Ishikawa (cell line): ENCODE measurements around the gene RAB22A.

Experiments used
- CEBPB ChIP-seq: IDR thresholded peaks from 2 replicates; pipeline ENCODE4 v1.6.1; 2012
- EGR1 ChIP-seq: IDR thresholded peaks from 2 replicates; pipeline ENCODE4 v1.6.1; 2012
- EP300 ChIP-seq: IDR thresholded peaks from 2 replicates; pipeline ENCODE4 v1.6.1; 2012; ENCODE audit warnings: borderline replicate concordance
- FOXM1 ChIP-seq: IDR thresholded peaks from 2 replicates; pipeline ENCODE4 v1.6.1; 2012; ENCODE audit warnings: low read depth, borderline replicate concordance
- MAX ChIP-seq: IDR thresholded peaks from 2 replicates; pipeline ENCODE4 v1.6.1; 2012
- RAD21 ChIP-seq: IDR thresholded peaks from 2 replicates; pipeline ENCODE4 v1.6.1; 2012; ENCODE audit warnings: low read depth
- TAF1 ChIP-seq: IDR thresholded peaks from 2 replicates; pipeline ENCODE4 v1.6.1; 2012; ENCODE audit warnings: low read depth, mild to moderate bottlenecking
- TEAD4 ChIP-seq: IDR thresholded peaks from 2 replicates; pipeline ENCODE4 v1.6.1; 2012
- USF1 ChIP-seq: IDR thresholded peaks from 2 replicates; pipeline ENCODE4 v1.6.1; 2012
- YY1 ChIP-seq: IDR thresholded peaks from 2 replicates; pipeline ENCODE4 v1.6.1; 2012; ENCODE audit warnings: low read depth
- ZBTB7A ChIP-seq: IDR thresholded peaks from 2 replicates; pipeline ENCODE4 v1.6.1; 2012; ENCODE audit warnings: low read depth

GRCh38 chr20:58277107-58277506, 32.4 kb upstream of the RAB22A start:
- TF ChIP-seq RAD21, result no peak
- no peak for TF ChIP-seq EGR1
- no peak for TF ChIP-seq TEAD4
- TF ChIP-seq MAX, result no peak
- TF ChIP-seq TAF1, result no peak
- TF ChIP-seq EP300, result no peak
- TF ChIP-seq FOXM1, result no peak
- no peak for TF ChIP-seq USF1
- no peak for TF ChIP-seq CEBPB
- TF ChIP-seq YY1, result no peak
- TF ChIP-seq ZBTB7A, result no peak
